Neural progenitor cell (in vitro differentiated cells): ENCODE measurements around the gene RANGAP1. TPM values are rescaled to one million over a fixed set of nuclear protein-coding genes. Genes with fewer than 3 reads are reported as not detected.

Experiments used
- DNase-seq: peaks from one replicate; pipeline ENCODE4 v3.0.0-alpha.2; 2016; ENCODE audit warnings: low spot score
- H2AFZ ChIP-seq: fragments of 200-600 bp; sonication (generic); replicated peaks from 2 replicates; pipeline ENCODE4 v1.6.1; 2016; ENCODE audit warnings: antibody characterized with exemption
- H3F3A ChIP-seq: fragments of 200-600 bp; sonication (generic); 2 replicates; pipeline ENCODE4 v1.6.1; 2016; ENCODE audit warnings: antibody characterized with exemption, low read depth
- H3K27ac ChIP-seq: fragments of 200-600 bp; sonication (generic); 2 replicates; pipeline ENCODE4 v1.5.1; 2016; ENCODE audit warnings: mild to moderate bottlenecking
- H3K27me3 ChIP-seq: fragments of 200-600 bp; sonication (generic); 2 replicates; pipeline ENCODE4 v1.6.1; 2016; ENCODE audit warnings: mild to moderate bottlenecking, moderate library complexity
- H3K36me3 ChIP-seq: fragments of 200-600 bp; sonication (generic); 2 replicates; pipeline ENCODE4 v1.5.1; 2016
- H3K4me1 ChIP-seq: fragments of 200-600 bp; sonication (generic); 2 replicates; pipeline ENCODE4 v1.6.1; 2016; ENCODE audit warnings: mixed run types
- H3K4me2 ChIP-seq: fragments of 200-600 bp; sonication (generic); 2 replicates; pipeline ENCODE4 v1.6.1; 2016
- H3K4me3 ChIP-seq: fragments of 200-600 bp; sonication (generic); 2 replicates; pipeline ENCODE4 v1.5.1; 2016
- H3K79me2 ChIP-seq: fragments of 200-600 bp; sonication (generic); 2 replicates; pipeline ENCODE4 v1.6.1; 2016; ENCODE audit warnings: low read depth
- H3K9ac ChIP-seq: fragments of 200-600 bp; sonication (generic); 2 replicates; pipeline ENCODE4 v1.6.1; 2016
- H3K9me3 ChIP-seq: fragments of 200-600 bp; sonication (generic); 2 replicates; pipeline ENCODE4 v1.5.1; 2016; ENCODE audit warnings: low read depth
- H4K20me1 ChIP-seq: fragments of 200-600 bp; sonication (generic); 2 replicates; pipeline ENCODE4 v1.6.1; 2016; ENCODE audit warnings: low read depth
- H3K27ac Mint-ChIP-seq: 3 replicates; pipeline ENCODE4 v1.8.0; 2021; ENCODE audit warnings: mixed read lengths
- H3K27me3 Mint-ChIP-seq: 2 replicates; pipeline ENCODE4 v1.8.0; 2022; ENCODE audit warnings: low read depth, mild to moderate bottlenecking, inconsistent platforms, moderate library complexity, mixed read lengths; ENCODE audit not compliant: insufficient read depth
- H3K36me3 Mint-ChIP-seq: 3 replicates; pipeline ENCODE4 v1.8.0; 2021; ENCODE audit warnings: mixed read lengths
- H3K4me1 Mint-ChIP-seq: 3 replicates; pipeline ENCODE4 v1.8.0; 2021; ENCODE audit warnings: mixed read lengths
- H3K4me3 Mint-ChIP-seq: 3 replicates; pipeline ENCODE4 v1.8.0; 2021; ENCODE audit warnings: mild to moderate bottlenecking, moderate library complexity, mixed read lengths
- H3K9me3 Mint-ChIP-seq: 3 replicates; pipeline ENCODE4 v1.8.0; 2020; ENCODE audit warnings: mixed read lengths
- CTCF ChIP-seq: fragments of 200-600 bp; sonication (generic); IDR thresholded peaks from 2 replicates; pipeline ENCODE4 v1.5.1; 2017; ENCODE audit warnings: antibody characterized with exemption, mild to moderate bottlenecking
- EZH2 ChIP-seq: fragments of 200-600 bp; sonication (generic); IDR thresholded peaks from 2 replicates; pipeline ENCODE4 v1.6.1; 2017; ENCODE audit warnings: antibody characterized with exemption, mild to moderate bottlenecking, moderate library complexity
- EZH2phosphoT487 ChIP-seq: fragments of 200-600 bp; sonication (generic); IDR thresholded peaks from 2 replicates; pipeline ENCODE4 v1.6.1; 2017; ENCODE audit warnings: antibody characterized with exemption
- total RNA-seq: library from RNA; depleted of rRNA; stranded (reverse); fragments of >200 nt; gene quantifications from 2 replicates; pipeline ENCODE4 v1.2.3, GENCODE V29; 2015; ENCODE audit warnings: low replicate concordance

Gene RANGAP1
- total RNA-seq, 1 donor from 2014 or later, result 53.4 TPM

GRCh38 chr22:41229730-41230400, 56.1 kb downstream of the RANGAP1 start:
- Mint-ChIP-seq H3K27ac (peak overlapping the region; percentile 74), H3K4me3 (no peak overlapping the region), H3K4me1 (no peaks in the 10 kb centered on the region), H3K27me3 (peaks cover 2% of the 10 kb centered on the region), H3K9me3 (no peaks in the 10 kb centered on the region), H3K36me3 (peaks cover 3% of the 10 kb centered on the region)
- Histone ChIP-seq H3K4me1 (no peaks in the 10 kb centered on the region), H3K79me2 (no peaks in the 10 kb centered on the region), H3K36me3 (no peaks in the 10 kb centered on the region), H3K27me3 (no peaks in the 10 kb centered on the region), H4K20me1 (no peaks in the 10 kb centered on the region), H3F3A (no peaks in the 10 kb centered on the region), H3K4me2 (no peak overlapping the region), H3K9me3 (no peaks in the 10 kb centered on the region), H3K4me3 (no peak overlapping the region), H3K9ac (no peak overlapping the region), H2AFZ (no peak overlapping the region), H3K27ac (no peak overlapping the region)
- no peak for DNase-seq
- TF ChIP-seq EZH2phosphoT487 (no peak), CTCF (no peak)

GRCh38 chr22:41229215-41229614, 56.8 kb downstream of the RANGAP1 start:
- Mint-ChIP-seq H3K4me3 (no peak overlapping the region), H3K4me1 (no peaks in the 10 kb centered on the region), H3K9me3 (no peaks in the 10 kb centered on the region), H3K27ac (no peak overlapping the region), H3K36me3 (peaks cover 3% of the 10 kb centered on the region), H3K27me3 (peaks cover 2% of the 10 kb centered on the region)
- Histone ChIP-seq H3F3A (no peaks in the 10 kb centered on the region), H3K36me3 (no peaks in the 10 kb centered on the region), H3K27ac (no peak overlapping the region), H3K79me2 (no peaks in the 10 kb centered on the region), H3K27me3 (no peaks in the 10 kb centered on the region), H3K9me3 (no peaks in the 10 kb centered on the region), H3K4me1 (no peaks in the 10 kb centered on the region), H4K20me1 (no peaks in the 10 kb centered on the region), H3K4me3 (no peak overlapping the region), H3K9ac (no peak overlapping the region), H2AFZ (no peak overlapping the region), H3K4me2 (no peak overlapping the region)
- DNase-seq, result no peak
- TF ChIP-seq EZH2, result no peak
- TF ChIP-seq CTCF, result no peak
- no peak for TF ChIP-seq EZH2phosphoT487

- Mint-ChIP-seq H3K36me3 (peaks cover 5% of the 10 kb centered on the region), H3K4me3 (no peak overlapping the region), H3K27ac (no peak overlapping the region), H3K4me1 (no peaks in the 10 kb centered on the region), H3K27me3 (peaks cover 2% of the 10 kb centered on the region), H3K9me3 (no peaks in the 10 kb centered on the region)
- Histone ChIP-seq H3K9me3 (no peaks in the 10 kb centered on the region), H4K20me1 (no peaks in the 10 kb centered on the region), H3K36me3 (no peaks in the 10 kb centered on the region), H3K79me2 (no peaks in the 10 kb centered on the region), H3K4me1 (no peaks in the 10 kb centered on the region), H3K27ac (no peak overlapping the region), H3K27me3 (no peaks in the 10 kb centered on the region), H2AFZ (no peak overlapping the region), H3K4me2 (no peak overlapping the region), H3K9ac (no peak overlapping the region), H3K4me3 (no peak overlapping the region), H3F3A (no peaks in the 10 kb centered on the region)
- TF ChIP-seq CTCF (no peak), EZH2phosphoT487 (no peak), EZH2 (no peak)
- no peak for DNase-seq
Observed at GRCh38 chr22:41226723-41227655, 59.0 kb downstream of the RANGAP1 start.
